Activated naive CD8-positive, alpha-beta T cell treated with anti-CD3 and anti-CD28 coated beads, Interleukin-2, amount 50 U/mL, for 16 hours (primary cell): ENCODE measurements around the gene FUT8.
"Not testable (repeated sequence)": the region's sequence is repeated elsewhere in the genome, so short reads cannot be mapped to it uniquely, and the experiment has no call there.

Experiments
- DNase-seq: peaks from one replicate; pipeline ENCODE4 v3.0.0-alpha.2; 2020; ENCODE audit warnings: low read depth, low spot score

The FUT8 gene

DNA sequence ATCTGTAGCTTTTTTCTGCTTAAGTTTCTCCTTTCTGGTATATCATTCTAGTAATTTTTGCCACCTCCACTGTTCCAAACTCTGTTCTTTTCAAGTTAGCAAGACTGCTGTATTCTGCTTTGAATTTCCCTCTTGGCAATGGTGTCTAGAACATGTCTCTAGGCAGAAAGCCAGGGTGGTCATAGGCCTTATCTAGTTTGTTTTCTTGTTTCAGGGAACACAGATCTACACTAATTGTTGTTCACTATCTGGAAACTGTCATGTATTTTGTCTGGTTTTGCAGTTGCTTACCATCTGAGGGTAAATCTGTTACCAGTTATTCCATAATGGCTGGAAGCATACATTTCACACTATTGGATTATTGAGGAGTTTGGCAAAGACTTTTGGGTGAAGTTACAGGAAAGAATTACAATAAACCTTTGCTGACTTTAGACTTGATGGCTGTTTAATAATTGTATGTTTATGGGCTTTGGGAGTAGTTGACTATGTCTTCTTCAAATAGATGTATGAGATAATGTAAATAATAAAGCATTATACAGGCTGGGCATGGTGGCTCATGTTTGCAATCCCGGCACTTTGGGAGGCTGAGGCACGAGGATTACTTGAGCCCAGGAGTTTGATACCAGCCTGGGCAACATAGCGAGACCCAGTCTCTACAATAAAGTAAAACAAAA, 41.4 kb downstream of the FUT8 start:
- no peak for DNase-seq

DNA sequence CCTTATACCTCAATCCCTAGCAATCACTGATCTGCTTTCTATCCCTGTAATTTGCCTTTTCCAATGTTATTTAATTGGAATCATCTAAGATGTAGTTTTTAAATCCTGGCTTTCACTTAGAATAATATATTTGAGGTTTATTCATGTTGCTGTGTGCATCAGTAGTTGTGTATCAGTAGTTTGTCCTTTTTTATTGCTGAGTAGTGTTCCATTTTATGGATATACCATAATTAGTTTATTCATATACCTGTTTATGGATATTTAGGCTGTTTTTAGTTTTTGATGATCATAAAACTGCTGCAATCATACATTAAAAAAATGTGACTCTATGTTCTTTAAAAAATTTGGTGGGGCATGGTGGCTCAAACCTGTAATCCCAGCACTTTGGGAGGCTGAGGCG, 43.7 kb downstream of the FUT8 start:
- DNase-seq: no peak

DNA sequence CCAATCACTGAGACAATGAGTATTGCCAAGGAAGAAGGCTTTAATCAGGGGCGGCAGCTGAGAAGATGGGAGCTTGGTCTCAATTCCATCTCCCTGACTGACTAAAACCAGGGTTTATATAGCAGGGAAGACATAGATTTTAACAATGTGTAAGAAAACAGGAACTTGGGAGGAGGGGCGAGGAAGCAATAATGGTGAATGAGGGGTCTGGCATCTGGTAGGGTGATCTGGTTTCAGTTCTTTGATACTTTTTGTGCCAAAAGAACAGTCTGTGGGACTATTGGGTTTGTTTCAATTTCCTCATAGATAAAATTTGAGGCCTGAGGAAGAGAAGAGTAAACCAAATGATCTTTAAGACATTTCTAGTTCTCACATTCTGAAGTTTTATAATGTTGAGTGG, 49.2 kb downstream of the FUT8 start:
- DNase-seq: no peak

DNA sequence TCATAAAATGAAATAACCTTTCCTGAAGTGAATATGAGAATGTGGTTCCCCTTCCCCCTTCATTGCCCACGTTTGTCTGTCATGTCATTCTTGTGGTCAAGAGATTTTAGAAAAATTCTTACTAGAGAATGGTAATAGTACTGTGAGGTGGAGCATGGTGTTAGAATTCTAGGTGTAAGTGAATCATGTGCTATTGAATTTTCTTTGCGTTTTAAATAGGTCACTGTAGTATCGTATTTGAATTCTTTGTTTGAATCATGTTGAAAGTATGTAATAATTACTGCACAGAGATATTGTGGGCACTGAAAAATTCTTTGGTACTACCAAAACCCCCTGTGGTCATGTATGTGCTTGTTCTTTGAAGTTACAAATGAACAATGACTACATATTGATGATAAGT, 49.9 kb downstream of the FUT8 start:
- no peak for DNase-seq

DNA sequence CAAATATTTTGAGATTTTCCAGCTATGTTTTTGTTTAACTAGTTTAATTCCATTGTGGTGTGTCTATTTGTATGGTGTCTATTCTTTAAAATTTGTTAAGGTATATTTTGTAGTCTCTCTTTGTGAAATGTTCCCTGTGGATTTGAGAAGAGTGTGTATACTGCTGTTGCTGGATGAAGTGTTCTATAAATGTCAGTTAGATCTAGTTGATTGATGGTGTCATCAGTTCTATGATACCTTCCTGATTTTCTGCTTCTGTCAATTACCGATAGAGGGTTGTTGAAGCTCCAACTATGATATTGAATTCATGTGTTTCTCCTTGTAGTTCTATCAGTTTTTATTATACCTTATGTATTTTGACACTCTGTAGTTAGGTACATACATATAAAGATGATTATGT, 53.1 kb downstream of the FUT8 start:
- no peak for DNase-seq

DNA sequence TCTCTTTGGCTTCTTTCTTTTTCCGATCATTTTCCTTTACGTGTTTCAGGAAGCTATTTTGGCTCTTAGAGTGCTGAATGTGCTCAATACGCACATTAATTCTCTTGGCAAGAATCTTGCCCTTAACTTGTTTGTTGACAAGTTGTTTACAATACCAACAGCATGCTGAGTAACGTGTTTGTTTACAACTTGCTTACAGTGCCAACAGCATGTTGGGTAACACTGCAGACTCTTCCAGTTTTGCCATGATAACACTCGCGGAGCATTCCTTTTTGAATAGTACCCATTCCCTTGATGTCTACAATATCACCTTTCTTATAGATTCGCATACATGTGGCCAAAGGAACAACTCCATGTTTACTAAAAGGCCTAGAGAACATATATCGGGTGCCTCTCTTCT, 55.4 kb downstream of the FUT8 start:
- DNase-seq: not testable (repeated sequence)

DNA sequence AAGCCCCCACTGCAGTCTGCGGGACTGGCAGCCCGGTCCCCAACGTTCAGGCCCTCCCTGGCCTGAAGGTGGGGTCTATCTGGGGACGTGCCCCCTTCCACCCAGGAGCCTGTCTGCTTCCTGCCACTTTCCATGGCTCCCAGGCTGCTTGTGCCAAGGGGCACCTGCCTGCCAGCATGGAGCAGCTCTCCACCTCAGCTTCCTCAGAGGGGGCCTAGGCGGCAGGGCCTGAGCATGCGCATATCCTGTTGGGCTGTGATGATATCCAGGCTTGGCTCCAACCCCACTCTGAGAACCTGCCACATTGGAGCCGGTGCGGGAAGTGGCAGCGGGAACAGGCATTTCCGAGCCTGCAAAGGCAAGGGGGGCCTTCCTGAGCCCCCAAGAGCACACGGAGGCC, 57.4 kb downstream of the FUT8 start:
- no peak for DNase-seq

DNA sequence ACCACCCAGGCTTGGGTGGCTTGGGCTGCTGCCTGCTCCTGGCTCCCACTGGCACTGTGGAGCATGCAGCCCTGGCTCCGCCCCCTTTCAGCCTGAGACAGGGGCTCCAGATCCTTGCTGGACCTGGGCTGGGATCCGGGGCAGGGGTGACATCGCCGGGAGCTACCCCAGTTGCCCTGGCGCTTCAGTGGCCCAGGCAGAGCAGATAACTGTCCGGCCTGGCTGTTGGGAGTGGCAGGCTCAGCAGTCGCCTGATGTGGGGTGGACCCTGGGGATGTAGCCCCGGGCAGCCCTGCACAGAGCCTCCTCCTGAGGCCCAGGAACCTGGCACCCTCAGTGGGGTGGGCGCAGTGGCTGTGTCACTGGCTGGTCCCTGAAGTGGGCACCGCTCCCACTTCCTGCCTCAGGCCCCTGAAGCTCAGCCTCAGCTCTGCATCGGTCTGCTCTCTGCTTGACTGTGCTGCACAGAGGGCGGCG, 57.9 kb downstream of the FUT8 start:
- DNase-seq: no peak

DNA sequence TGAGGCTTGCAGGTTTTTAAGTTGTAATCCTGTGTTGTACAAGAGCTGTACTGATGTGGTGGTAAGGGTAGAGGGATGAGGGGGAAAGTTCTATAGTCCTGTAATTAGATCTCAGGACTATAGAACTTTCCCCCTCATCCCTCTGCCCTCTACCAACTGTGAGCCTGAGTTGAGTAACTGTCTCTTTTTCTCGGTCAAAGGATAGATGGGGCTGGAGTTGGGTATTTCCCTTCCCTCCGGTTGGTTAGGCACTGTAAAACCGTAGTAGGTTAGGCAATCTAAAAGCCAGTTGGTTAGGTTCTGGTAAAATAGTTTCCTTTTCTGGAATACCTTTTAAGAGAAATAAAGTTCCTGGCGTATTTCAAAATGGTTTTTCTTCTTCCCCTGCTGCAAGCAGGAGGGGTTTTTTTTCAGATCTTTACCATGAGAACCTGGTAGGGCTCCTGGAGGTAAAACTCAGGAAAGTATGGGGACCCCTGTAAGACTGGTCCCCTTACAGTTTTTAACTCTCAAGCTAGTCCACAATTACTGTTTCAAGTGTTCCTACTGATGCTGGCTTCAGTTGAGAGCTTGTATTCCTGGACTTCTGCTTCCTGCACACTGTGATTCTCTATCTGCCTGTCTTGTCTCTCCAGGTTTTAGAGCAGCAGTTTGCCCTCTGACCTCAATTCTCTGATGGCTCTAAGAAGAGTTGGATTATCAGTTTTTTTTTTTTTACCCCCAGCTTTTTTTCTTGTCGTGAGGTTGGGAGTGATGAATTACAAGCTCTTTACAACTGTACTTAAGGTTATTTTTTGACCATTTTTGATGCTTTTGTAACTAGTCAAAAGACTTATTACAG, 58.7 kb downstream of the FUT8 start:
- DNase-seq: no peak

DNA sequence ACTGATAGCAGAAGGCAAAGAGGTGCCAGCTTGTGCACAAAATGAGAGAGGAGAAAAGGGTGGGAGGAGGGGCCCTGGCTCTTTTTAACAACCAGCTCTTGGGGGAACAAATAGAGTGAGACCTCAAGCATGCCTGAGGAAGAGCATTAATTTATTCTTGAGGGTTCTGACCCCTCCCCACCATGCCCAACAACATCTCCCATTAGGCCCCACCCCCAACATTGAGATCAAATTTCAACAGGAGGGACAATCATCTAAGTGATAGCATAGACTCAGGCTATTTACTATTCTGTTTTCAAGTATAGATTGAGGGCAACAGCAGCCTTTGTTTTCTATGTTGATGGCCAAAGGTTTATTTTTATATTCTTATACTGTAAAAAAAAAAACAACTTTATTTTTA, 59.7 kb downstream of the FUT8 start:
- no peak for DNase-seq

DNA sequence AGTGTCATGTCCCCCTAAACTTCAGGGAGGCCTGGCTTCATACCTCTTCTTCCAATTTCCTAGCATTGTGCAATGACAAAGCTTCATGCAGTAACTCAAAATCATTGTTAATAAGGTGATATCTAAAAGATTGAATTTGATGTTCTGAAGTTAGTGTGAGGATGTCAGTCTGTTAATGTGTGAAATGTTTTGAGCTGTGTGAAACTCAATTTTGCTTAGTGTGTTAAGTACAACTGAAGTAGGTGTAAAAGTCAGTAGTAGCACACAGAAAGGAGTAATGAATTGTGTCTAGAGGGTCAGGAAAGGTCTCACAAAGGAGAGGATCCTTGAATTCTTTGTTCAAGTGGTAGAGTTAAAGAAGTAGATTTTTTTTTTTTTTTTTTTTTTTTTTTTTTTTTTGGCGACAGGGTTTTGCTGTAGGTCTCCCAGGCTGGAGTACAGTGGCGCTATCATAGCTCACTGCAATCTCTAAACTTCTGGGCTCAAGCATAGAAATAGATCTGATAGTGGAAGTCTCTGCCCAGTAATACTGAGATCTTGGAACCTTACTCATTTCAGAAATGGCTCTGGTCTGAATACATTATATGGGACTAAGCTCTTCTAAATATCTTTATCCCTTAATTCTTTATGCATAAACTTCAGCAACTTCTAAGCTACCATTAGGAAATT, 63.9 kb downstream of the FUT8 start:
- DNase-seq: no peak

DNA sequence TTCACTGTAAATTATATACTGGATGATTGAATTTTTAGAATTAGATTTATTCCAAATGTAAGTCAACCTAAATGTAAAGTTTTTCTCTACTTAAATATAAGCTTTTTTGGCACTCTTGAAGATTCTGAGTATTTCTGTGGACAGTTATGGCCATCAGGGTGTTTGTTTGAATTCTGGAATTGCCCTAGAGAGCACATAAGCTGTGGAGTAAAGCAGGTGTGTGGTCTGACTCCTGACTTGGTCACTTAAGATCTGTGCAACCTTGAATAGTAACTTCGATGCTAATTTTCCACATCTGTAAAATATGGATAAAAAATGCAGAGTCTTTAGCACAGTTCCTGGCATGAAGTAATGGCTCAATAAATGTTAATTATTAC, 64.4 kb downstream of the FUT8 start:
- DNase-seq: no peak

DNA sequence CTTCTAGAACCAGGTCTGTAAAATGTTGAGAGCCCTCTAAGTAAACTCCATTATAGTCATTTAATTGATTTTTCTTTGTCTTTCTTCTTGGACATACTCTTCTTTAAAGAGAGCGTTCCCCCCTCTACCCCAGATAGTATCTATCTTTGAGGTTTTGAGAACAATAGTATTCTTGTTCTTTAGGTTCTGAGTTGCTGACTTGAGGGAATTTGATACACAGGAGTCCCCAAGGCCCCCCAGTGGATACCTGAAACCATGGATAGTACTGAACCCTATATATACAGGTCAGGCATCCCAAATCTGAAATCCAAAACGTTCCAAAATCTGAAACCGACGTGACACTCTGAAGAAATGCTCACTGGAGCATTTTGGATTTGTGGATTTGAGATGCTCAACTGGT, 65.5 kb downstream of the FUT8 start:
- no peak for DNase-seq

DNA sequence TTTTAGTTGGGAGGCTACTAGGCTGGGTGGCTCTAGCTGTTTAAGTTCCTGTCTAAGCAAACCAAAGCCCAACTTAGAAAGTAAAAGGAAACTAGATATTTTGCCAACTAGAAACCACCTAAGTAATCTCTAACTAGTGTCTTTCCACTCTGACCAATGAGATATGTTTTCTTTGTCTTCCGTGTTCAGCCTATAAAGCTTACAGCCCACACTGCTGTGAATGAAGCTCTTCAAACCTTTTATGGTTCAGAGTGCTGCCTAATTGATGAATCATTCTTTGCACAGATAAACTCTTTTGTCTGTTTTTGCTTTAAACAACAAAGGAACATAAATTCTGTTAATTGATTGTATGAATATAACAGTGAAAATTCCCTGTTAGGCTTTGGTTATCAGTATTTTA, 66.1 kb downstream of the FUT8 start:
- no peak for DNase-seq

DNA sequence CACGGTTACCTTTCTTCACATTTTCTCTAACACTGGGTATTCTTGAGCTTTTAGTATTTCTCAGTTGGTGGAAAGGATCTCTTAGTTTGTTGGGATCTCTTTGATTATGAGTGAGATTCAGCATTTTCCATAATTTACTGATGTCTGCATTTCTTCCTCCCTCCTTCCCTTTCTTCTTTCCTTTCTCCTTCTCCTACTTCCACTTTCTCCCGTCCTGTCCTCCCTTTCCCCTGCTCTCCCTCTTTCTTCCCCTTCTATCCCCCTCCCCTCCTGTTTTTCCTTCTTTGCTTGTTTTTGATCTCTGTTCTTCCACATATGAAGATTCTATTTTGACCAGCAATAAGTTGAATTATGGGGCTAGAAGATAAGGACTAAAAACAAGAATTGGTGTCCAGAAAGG, 66.9 kb downstream of the FUT8 start:
- no peak for DNase-seq

DNA sequence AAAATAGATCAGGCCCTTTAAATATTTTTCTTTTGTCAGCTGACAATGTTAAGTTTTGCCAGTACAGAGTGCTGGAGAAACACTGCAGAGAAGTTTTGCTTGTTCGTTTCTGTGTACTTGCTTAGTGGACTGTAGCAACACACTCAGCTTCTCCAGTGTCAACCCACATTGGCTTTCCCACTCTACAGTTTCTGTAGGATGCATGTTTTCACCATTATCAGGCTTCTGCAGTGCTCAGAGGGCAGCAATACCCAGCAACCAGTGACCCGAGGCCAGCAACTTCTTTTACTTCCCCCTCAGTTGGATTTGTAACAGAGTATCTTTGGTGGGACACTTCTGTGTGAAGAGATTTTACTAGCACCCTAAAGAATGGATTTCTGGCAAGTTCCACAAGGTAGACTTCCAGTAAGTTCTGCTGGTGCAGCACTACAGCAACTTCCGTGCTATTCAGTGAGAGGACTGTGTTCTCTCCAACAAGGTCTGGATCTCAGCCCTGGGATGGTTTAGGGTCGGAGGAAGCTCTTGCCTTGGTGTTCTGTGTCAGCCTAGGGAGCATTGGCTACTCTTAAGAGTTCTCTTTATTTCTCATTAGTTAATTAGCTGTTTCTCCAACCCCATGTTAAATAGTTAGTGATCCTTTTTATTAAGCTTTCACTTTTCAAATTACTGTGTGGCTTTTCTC, 70.4 kb downstream of the FUT8 start:
- no peak for DNase-seq

DNA sequence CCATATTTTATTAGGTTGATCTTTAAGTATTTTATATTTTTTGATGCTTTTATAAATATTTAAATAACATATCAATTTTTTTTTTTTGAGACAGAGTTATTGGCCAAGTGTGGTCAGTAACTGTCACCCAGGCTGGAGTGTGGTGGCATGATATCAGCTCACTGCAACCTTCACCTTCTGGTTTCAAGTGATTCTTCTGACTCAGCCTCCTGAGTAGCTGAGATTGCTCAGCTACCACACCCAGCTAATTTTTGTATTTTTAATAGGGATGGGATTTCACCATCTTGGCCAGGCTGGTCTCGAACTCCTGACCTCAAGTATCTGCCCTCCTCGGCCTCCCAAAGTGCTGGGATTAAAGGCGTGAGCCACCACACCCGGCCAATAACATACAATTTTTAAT, 71.1 kb downstream of the FUT8 start:
- no peak for DNase-seq

DNA sequence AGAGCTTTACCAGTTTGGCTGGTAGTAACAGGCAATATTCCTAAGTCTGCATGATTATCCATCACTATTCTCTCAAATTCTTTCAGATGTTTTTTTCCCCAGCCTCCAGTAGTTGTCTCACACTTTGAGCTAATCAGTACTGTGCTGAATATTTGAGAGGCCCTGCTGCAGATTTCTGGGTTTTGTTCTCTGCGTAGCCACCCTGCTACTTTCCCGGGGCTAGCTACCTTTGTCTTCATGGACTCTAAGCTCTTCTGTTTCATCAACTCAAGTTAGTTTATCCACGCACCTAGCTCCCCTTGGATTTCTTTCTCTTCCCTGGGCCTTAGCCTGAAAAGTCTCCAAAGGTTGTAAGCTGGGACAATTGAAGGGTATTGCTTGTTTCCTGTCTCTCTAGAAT, 73.0 kb downstream of the FUT8 start:
- no peak for DNase-seq

DNA sequence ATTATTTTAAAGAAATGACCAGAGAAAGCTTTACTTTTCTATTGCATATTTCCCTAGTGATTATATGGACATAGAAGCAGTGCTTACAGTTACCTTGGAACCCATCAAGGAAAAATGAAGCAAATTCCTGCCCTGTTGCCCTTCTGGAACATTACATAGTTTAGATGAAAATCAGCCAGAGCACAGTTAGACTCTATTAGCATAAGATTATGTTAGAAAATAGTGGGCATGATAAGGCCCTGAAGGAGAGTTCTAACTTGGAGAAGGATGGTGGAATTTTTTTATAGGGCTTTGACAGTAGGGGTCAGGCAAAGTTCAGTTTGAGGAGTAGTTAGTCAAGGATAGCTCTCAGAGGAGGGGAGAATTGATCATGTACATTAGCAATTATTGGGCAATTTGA, 74.3 kb downstream of the FUT8 start:
- no peak for DNase-seq

DNA sequence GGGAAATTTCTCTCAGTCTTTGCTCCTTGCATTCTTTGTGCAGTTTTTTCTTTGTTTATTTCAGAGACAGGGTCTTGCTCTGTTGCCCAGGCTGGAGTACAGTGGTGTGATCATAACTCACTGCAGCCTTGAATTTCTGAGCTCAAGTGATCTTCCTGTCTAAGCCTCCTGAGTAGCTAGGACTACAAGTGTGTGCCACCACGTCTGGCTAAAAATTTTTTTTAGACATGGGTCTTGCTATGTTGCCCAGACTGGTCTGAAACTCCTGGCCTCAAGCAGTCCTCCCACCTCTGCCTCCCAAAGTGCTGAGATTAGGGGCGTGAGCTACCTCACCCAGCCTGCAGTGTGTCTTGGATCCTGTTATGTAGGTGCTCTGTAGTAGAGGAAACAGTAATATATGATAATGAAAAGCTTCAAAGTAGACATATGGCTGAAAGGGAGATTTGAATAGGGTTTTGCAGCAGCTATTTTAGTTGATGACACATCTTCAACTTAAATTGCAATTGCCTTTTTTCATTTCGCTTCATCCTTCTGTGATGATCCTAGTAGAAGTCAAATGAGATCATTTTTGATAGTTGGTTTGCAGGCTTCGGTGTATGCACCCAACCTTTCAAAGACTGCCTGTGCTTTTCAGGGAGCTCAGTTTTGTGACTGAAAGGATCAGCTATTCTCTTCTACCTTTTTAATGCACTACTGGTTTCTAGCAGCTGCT, 75.4 kb downstream of the FUT8 start:
- DNase-seq: no peak

DNA sequence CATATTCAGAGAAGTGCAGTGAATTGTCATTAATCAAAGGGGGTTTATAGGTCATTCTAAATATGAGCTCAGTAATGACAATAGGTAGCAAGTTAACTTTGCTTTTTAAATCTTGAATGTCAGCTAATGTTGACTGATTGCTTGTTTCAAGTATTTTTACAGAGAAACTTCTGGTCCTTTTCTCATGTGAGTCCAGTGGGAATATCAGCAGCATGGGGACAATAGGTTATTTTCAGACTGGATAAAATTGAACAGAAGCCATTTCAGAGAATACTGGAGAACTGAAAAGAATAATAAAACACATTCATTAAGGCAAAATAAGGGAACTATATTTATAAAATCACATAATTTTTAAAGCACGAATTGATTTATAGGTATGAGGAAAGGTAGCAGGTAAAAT, 78.7 kb downstream of the FUT8 start:
- no peak for DNase-seq

DNA sequence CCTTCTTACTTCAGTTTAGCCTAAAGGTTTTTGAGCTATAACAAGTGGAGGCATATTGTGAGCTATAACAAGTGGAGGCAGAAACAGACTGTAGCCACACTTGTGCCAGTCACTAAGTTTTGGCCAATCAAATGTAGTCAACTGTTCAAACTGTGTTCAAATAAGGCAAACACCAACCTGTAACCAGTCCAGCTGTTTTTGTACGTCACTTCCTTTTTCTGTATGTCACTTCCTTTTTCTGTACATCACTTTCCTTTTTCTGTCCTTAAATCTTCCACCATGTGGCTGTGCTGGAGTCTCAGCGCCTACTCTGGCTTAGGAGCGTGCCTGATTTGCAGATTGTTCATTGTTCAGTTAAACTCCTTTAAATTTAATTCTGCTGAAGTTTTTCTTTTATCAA, 79.7 kb downstream of the FUT8 start:
- no peak for DNase-seq
